SK-N-MC (cell line): ENCODE data around the gene PTGES.

Experiments
- EZH2 ChIP-seq: fragments of 200-600 bp; sonication (generic); IDR thresholded peaks from one replicate; pipeline ENCODE4 v1.6.1; 2017; ENCODE audit warnings: antibody characterized with exemption
- FOXP2 ChIP-seq: optimal IDR thresholded peaks from 2 replicates; pipeline ENCODE3; 2011; ENCODE audit warnings: mild to moderate bottlenecking, moderate library complexity; ENCODE audit not compliant: insufficient read depth; ENCODE audit errors: extremely low read length, control extremely low read depth
- POLR2AphosphoS5 ChIP-seq: IDR thresholded peaks from 2 replicates; pipeline ENCODE4 v1.6.1; 2012; ENCODE audit warnings: mild to moderate bottlenecking, low read depth, low read length, borderline replicate concordance

DNA sequence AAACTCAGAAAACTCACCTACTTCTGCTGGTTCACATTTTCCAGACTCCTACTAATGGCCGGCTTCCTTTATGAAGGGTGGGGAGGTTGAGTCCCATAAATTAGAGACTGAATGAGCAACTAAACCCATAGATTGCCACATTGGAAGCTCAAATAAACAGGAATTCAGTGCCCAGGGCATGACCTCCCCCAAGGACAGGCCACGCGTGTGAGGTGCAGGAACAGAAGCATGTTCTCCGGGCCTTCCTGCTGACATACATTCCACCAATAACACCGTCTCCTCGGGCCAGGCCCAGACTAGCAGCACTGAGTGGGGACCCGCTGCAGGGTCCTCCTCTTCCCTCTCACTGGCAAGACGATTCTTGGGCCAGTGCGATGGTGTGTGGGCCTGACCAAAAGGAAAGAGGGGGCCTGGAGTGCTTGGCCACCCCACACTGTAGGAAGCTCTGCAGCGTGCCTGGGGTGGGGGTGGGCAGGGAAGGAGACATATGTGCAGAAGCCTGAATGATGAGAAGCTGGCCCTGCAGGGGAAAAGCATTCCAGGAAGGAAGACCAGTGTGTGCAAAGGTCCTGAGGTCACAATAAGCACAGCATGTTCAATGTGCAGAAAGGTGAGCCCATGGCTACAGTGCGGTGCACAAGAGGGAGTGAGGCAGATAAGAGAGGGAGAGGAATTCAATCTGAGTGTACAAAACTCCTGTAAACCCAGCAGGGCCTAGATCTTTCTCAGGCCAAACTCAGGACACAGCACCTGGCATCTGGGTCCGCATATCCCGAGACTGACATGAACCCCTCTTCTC, 12.0 kb downstream of the PTGES start:
- TF ChIP-seq POLR2AphosphoS5, result no peak
- TF ChIP-seq FOXP2, result no peak
- no peak for TF ChIP-seq EZH2
